Measurements from ENCODE around the gene ZFYVE28.

The ZFYVE28 gene

GRCh38 chr4:2330091-2331042 lies 88.1 kb downstream of the ZFYVE28 start:
- TF ChIP-seq CTCF (IDR thresholded peaks at IDR 0.05; ENCODE audit: low read depth, low read length, missing control alignments) = no peak
- no peak overlapping the region for H3K4me3 ChIP-seq (ENCODE audit: low read depth, low read length)
- in situ Hi-C loops (cut with HindIII; ENCODE audit: low sequenced_read_pairs) = no loop called here
- DNase-seq (ENCODE audit: low read depth) = peak; percentile 86

GRCh38 chr4:2327579-2327978 lies 90.9 kb downstream of the ZFYVE28 start:
- DNase-seq (ENCODE audit: low read depth) = no peak
- H3K4me3 ChIP-seq (ENCODE audit: low read depth, low read length) = no peak overlapping the region
- in situ Hi-C loops (cut with HindIII; ENCODE audit: low sequenced_read_pairs) = loop anchor here (10.0 kb wide), 1 partner anchor 83 kb away; the partner anchor contains the start of genes HAUS3 and POLN
- no peak for TF ChIP-seq CTCF (IDR thresholded peaks at IDR 0.05; ENCODE audit: low read depth, low read length, missing control alignments)

GRCh38 chr4:2324891-2325290 lies 93.6 kb downstream of the ZFYVE28 start:
- in situ Hi-C loops (cut with HindIII; ENCODE audit: low sequenced_read_pairs) = loop anchor here (10.0 kb wide), 1 partner anchor 80 kb away; the partner anchor contains the start of genes HAUS3 and POLN

GRCh38 chr4:2322841-2323240 lies 95.6 kb downstream of the ZFYVE28 start:
- DNase-seq (ENCODE audit: low read depth) = no peak
- no peak for TF ChIP-seq CTCF (IDR thresholded peaks at IDR 0.05; ENCODE audit: low read depth, low read length, missing control alignments)
- H3K4me3 ChIP-seq (ENCODE audit: low read depth, low read length) = no peak overlapping the region
- in situ Hi-C loops (cut with HindIII; ENCODE audit: low sequenced_read_pairs) = loop anchor here (10.0 kb wide), 1 partner anchor 78 kb away; the partner anchor contains the start of genes HAUS3 and POLN

More at GRCh38 chr4:2324891-2325290, 93.6 kb downstream of the ZFYVE28 start:
- DNase-seq (ENCODE audit: low read depth) = no peak
- no peak overlapping the region for H3K4me3 ChIP-seq (ENCODE audit: low read depth, low read length)
- no peak for TF ChIP-seq CTCF (IDR thresholded peaks at IDR 0.05; ENCODE audit: low read depth, low read length, missing control alignments)

- no peak for TF ChIP-seq CTCF (IDR thresholded peaks at IDR 0.05; ENCODE audit: low read depth, low read length, missing control alignments)
- DNase-seq (ENCODE audit: low read depth) = no peak
- in situ Hi-C loops (cut with HindIII; ENCODE audit: low sequenced_read_pairs) = loop anchor here (10.0 kb wide), 1 partner anchor 77 kb away; the partner anchor contains the start of genes HAUS3 and POLN
- H3K4me3 ChIP-seq (ENCODE audit: low read depth, low read length) = no peak overlapping the region
Observed at GRCh38 chr4:2322227-2322626, 96.2 kb downstream of the ZFYVE28 start.

- no peak overlapping the region for H3K4me3 ChIP-seq (ENCODE audit: low read depth, low read length)
- no peak for DNase-seq (ENCODE audit: low read depth)
- in situ Hi-C loops (cut with HindIII; ENCODE audit: low sequenced_read_pairs) = loop anchor here (10.0 kb wide), 1 partner anchor 77 kb away; the partner anchor contains the start of genes HAUS3 and POLN
- TF ChIP-seq CTCF (IDR thresholded peaks at IDR 0.05; ENCODE audit: low read depth, low read length, missing control alignments) = no peak
Observed at GRCh38 chr4:2321279-2322196, 96.9 kb downstream of the ZFYVE28 start.
